ENCODE results near the gene BICD1.

DNA sequence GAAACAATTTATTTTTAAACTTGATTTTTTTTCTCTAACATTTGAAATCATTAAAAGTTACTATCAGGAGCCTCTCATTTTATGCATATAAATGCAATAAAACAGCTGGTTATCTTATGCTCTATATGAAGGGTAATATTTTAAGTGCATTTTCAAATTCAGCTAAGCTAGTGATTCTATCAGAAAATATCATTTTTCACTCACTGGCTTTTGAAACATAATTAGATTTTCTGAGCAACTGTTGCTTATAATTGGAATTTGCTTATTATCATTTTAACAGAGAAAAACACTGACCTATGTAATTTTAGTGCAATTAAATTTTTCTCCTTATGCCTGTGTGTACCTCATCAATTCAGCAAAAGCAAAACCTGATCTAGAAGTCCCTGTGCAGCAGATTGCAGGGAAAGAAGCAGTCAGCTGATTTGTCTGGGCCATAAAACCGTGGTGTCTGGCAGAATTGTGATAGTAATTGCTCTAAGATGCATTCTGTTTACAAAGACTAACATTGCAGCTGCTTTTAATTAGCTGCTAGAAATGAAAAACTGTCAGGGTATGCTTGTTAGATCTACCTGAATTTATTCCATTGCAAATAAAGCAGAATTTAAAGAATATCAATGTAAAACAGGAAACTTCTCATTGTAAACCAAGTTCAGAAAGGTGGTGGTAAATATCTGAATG is 75.0 kb downstream of the BICD1 start:
- TF ChIP-seq, protein P1, sequence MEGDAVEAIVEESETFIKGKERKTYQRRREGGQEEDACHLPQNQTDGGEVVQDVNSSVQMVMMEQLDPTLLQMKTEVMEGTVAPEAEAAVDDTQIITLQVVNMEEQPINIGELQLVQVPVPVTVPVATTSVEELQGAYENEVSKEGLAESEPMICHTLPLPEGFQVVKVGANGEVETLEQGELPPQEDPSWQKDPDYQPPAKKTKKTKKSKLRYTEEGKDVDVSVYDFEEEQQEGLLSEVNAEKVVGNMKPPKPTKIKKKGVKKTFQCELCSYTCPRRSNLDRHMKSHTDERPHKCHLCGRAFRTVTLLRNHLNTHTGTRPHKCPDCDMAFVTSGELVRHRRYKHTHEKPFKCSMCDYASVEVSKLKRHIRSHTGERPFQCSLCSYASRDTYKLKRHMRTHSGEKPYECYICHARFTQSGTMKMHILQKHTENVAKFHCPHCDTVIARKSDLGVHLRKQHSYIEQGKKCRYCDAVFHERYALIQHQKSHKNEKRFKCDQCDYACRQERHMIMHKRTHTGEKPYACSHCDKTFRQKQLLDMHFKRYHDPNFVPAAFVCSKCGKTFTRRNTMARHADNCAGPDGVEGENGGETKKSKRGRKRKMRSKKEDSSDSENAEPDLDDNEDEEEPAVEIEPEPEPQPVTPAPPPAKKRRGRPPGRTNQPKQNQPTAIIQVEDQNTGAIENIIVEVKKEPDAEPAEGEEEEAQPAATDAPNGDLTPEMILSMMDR (conservative IDR thresholded peaks at IDR 0.05 in 1 of 2, IDR thresholded peaks at IDR 0.05 in 1 of 2; ENCODE audit: low read depth in 1 of 2, low read length in 2 of 2) = no peak
- TF ChIP-seq EZH2 (IDR thresholded peaks at IDR 0.05; ENCODE audit: low read length, missing control alignments) = no peak
